ENCODE measurements around the gene NFATC1.

GRCh38 chr18:79531926-79532312, 136.2 kb downstream of the NFATC1 start:
- TF ChIP-seq KDM5A (IDR thresholded peaks at IDR 0.05) (no peak), POLR2A (IDR thresholded peaks at IDR 0.05; ENCODE audit: low read length) (no peak), RAD21 (conservative IDR thresholded peaks at IDR 0.05 in 1 of 2, IDR thresholded peaks at IDR 0.05 in 1 of 2) (no peak), HDAC2 (IDR thresholded peaks at IDR 0.05) (no peak)
- TF ChIP-seq, protein P1, sequence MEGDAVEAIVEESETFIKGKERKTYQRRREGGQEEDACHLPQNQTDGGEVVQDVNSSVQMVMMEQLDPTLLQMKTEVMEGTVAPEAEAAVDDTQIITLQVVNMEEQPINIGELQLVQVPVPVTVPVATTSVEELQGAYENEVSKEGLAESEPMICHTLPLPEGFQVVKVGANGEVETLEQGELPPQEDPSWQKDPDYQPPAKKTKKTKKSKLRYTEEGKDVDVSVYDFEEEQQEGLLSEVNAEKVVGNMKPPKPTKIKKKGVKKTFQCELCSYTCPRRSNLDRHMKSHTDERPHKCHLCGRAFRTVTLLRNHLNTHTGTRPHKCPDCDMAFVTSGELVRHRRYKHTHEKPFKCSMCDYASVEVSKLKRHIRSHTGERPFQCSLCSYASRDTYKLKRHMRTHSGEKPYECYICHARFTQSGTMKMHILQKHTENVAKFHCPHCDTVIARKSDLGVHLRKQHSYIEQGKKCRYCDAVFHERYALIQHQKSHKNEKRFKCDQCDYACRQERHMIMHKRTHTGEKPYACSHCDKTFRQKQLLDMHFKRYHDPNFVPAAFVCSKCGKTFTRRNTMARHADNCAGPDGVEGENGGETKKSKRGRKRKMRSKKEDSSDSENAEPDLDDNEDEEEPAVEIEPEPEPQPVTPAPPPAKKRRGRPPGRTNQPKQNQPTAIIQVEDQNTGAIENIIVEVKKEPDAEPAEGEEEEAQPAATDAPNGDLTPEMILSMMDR (IDR thresholded peaks at IDR 0.05): no peak
